ENCODE data around the gene ASPSCR1.

The ASPSCR1 gene

GRCh38 chr17:81934098-81934757 lies 43.2 kb upstream of the ASPSCR1 start:
- H3K27me3 ChIP-seq (ENCODE audit: control insufficient read depth in 3 of 3, insufficient read depth in 3 of 3, low read depth in 1 of 3, low read length in 3 of 3): peaks cover 0 to 3% (median 0%) of the 10 kb centered on the region in 3 experiments
- peak overlapping the region; percentile 44 for H2BK5ac ChIP-seq (ENCODE audit: low read length)
- H3K18ac ChIP-seq (ENCODE audit: low read length): no peak overlapping the region

GRCh38 chr17:81934850-81935708 lies 42.4 kb upstream of the ASPSCR1 start:
- H3K18ac ChIP-seq (ENCODE audit: low read length): peak overlapping the region; percentile 13
- WGBS, 2 donors (ENCODE audit: extremely low coverage in 2 of 2, insufficient read length in 2 of 2, insufficient replicate concordance in 1 of 2): no CpG with 5 or more reads among the region's 38 CpGs
- no peak overlapping the region for H3K27ac ChIP-seq (replicated peaks; ENCODE audit: low read length)
- no peak overlapping the region for H4K91ac ChIP-seq (ENCODE audit: low read depth, low read length, poor library complexity)
- H3K4ac ChIP-seq (ENCODE audit: low read length): no peak overlapping the region
- peak overlapping the region; percentile 55 for H3K9ac ChIP-seq (ENCODE audit: low read depth, low read length, poor library complexity)
- H2BK12ac ChIP-seq (ENCODE audit: low read length): no peak overlapping the region
- H3K9me3 ChIP-seq (replicated peaks in 1 of 2; ENCODE audit: control insufficient read depth in 2 of 2, insufficient read depth in 1 of 2, low read depth in 1 of 2, low read length in 2 of 2): no peaks in the 10 kb centered on the region
- peak overlapping the region; percentile 2 for H3K4me2 ChIP-seq (ENCODE audit: insufficient read depth, low read length, poor library complexity, severe bottlenecking)
- H3K79me1 ChIP-seq (ENCODE audit: low read depth, low read length): peaks cover 13% of the 10 kb centered on the region
- H2BK15ac ChIP-seq (ENCODE audit: low read length): peak overlapping the region; percentile 81
- H2AK5ac ChIP-seq (ENCODE audit: low read depth, low read length): peak overlapping the region; percentile 42
- peak overlapping the region in 1 of 2 donors; percentile 13 for H3K4me3 ChIP-seq (ENCODE audit: low read length in 2 of 2)
- H3K14ac ChIP-seq (ENCODE audit: low read length): no peak overlapping the region
- peak overlapping the region; percentile 92 for H3K23ac ChIP-seq (ENCODE audit: low read depth, low read length, poor library complexity)
- H2BK5ac ChIP-seq (ENCODE audit: low read length): peak overlapping the region; percentile 44
- H2BK120ac ChIP-seq (ENCODE audit: low read depth, low read length): no peak overlapping the region
- peaks cover 5 to 6% of the 10 kb centered on the region in 2 donors for H3K4me1 ChIP-seq (ENCODE audit: control insufficient read depth in 2 of 2, insufficient read depth in 1 of 2, low read depth in 1 of 2, low read length in 2 of 2)
- H4K8ac ChIP-seq (ENCODE audit: low read depth, low read length): no peak overlapping the region
- peaks cover 0 to 4% (median 0%) of the 10 kb centered on the region in 3 experiments for H3K27me3 ChIP-seq (ENCODE audit: control insufficient read depth in 3 of 3, insufficient read depth in 3 of 3, low read depth in 1 of 3, low read length in 3 of 3)
- H3K36me3 ChIP-seq (replicated peaks in 1 of 2; ENCODE audit: control insufficient read depth in 2 of 2, insufficient read depth in 2 of 2, low read length in 2 of 2): peaks cover 6 to 29% of the 10 kb centered on the region in 2 donors
- no peak for DNase-seq (ENCODE audit: low spot score)
- no peak overlapping the region for H2AFZ ChIP-seq (ENCODE audit: low read length)

More at GRCh38 chr17:81934098-81934757, 43.2 kb upstream of the ASPSCR1 start:
- no peak overlapping the region for H3K4me3 ChIP-seq (ENCODE audit: low read length in 2 of 2)
- no peak overlapping the region for H3K14ac ChIP-seq (ENCODE audit: low read length)
- H4K91ac ChIP-seq (ENCODE audit: low read depth, low read length, poor library complexity): no peak overlapping the region
- no peak overlapping the region for H4K8ac ChIP-seq (ENCODE audit: low read depth, low read length)
- DNase-seq (ENCODE audit: low spot score): no peak
- no CpG with 5 or more reads among the region's 23 CpGs for WGBS, 2 donors (ENCODE audit: extremely low coverage in 2 of 2, insufficient read length in 2 of 2, insufficient replicate concordance in 1 of 2)
- no peak overlapping the region for H3K4ac ChIP-seq (ENCODE audit: low read length)
- no peak overlapping the region for H3K27ac ChIP-seq (replicated peaks; ENCODE audit: low read length)
- H3K36me3 ChIP-seq (replicated peaks in 1 of 2; ENCODE audit: control insufficient read depth in 2 of 2, insufficient read depth in 2 of 2, low read length in 2 of 2): peaks cover 6 to 29% of the 10 kb centered on the region in 2 donors
- no peak overlapping the region for H3K9ac ChIP-seq (ENCODE audit: low read depth, low read length, poor library complexity)
- H3K4me2 ChIP-seq (ENCODE audit: insufficient read depth, low read length, poor library complexity, severe bottlenecking): no peak overlapping the region
- no peak overlapping the region for H2BK12ac ChIP-seq (ENCODE audit: low read length)
- peaks cover 16% of the 10 kb centered on the region for H3K79me1 ChIP-seq (ENCODE audit: low read depth, low read length)
- H3K23ac ChIP-seq (ENCODE audit: low read depth, low read length, poor library complexity): no peak overlapping the region
- no peak overlapping the region for H2BK120ac ChIP-seq (ENCODE audit: low read depth, low read length)
- H3K4me1 ChIP-seq (ENCODE audit: control insufficient read depth in 2 of 2, insufficient read depth in 1 of 2, low read depth in 1 of 2, low read length in 2 of 2): peaks cover 5 to 6% of the 10 kb centered on the region in 2 donors
- no peak overlapping the region for H2AK5ac ChIP-seq (ENCODE audit: low read depth, low read length)
- no peaks in the 10 kb centered on the region for H3K9me3 ChIP-seq (replicated peaks in 1 of 2; ENCODE audit: control insufficient read depth in 2 of 2, insufficient read depth in 1 of 2, low read depth in 1 of 2, low read length in 2 of 2)
- H2AFZ ChIP-seq (ENCODE audit: low read length): no peak overlapping the region
- H2BK15ac ChIP-seq (ENCODE audit: low read length): no peak overlapping the region

GRCh38 chr17:81935709-81936084 lies 41.7 kb upstream of the ASPSCR1 start:
- no peak overlapping the region for H4K91ac ChIP-seq (ENCODE audit: low read depth, low read length, poor library complexity)
- no peak overlapping the region for H3K4ac ChIP-seq (ENCODE audit: low read length)
- H3K27ac ChIP-seq (replicated peaks; ENCODE audit: low read length): no peak overlapping the region
- DNase-seq (ENCODE audit: low spot score): no peak
- peaks cover 13% of the 10 kb centered on the region for H3K79me1 ChIP-seq (ENCODE audit: low read depth, low read length)
- peaks cover 5 to 6% of the 10 kb centered on the region in 2 donors for H3K4me1 ChIP-seq (ENCODE audit: control insufficient read depth in 2 of 2, insufficient read depth in 1 of 2, low read depth in 1 of 2, low read length in 2 of 2)
- H3K36me3 ChIP-seq (replicated peaks in 1 of 2; ENCODE audit: control insufficient read depth in 2 of 2, insufficient read depth in 2 of 2, low read length in 2 of 2): peaks cover 6 to 29% of the 10 kb centered on the region in 2 donors
- H3K27me3 ChIP-seq (ENCODE audit: control insufficient read depth in 3 of 3, insufficient read depth in 3 of 3, low read depth in 1 of 3, low read length in 3 of 3): peaks cover 0 to 4% (median 2%) of the 10 kb centered on the region in 3 experiments
- H3K9me3 ChIP-seq (replicated peaks in 1 of 2; ENCODE audit: control insufficient read depth in 2 of 2, insufficient read depth in 1 of 2, low read depth in 1 of 2, low read length in 2 of 2): no peaks in the 10 kb centered on the region
- peak overlapping the region; percentile 2 for H3K4me2 ChIP-seq (ENCODE audit: insufficient read depth, low read length, poor library complexity, severe bottlenecking)
- H4K8ac ChIP-seq (ENCODE audit: low read depth, low read length): no peak overlapping the region
- peak overlapping the region in 1 of 2 donors; percentile 9 for H3K4me3 ChIP-seq (ENCODE audit: low read length in 2 of 2)
- H2BK5ac ChIP-seq (ENCODE audit: low read length): peak overlapping the region; percentile 32
- H2AK5ac ChIP-seq (ENCODE audit: low read depth, low read length): peak overlapping the region; percentile 42
- H2BK12ac ChIP-seq (ENCODE audit: low read length): no peak overlapping the region
- no peak overlapping the region for H3K18ac ChIP-seq (ENCODE audit: low read length)
- WGBS, 2 donors (ENCODE audit: extremely low coverage in 2 of 2, insufficient read length in 2 of 2, insufficient replicate concordance in 1 of 2): no CpG with 5 or more reads among the region's 6 CpGs
- no peak overlapping the region for H2AFZ ChIP-seq (ENCODE audit: low read length)
- H2BK120ac ChIP-seq (ENCODE audit: low read depth, low read length): no peak overlapping the region
- H3K23ac ChIP-seq (ENCODE audit: low read depth, low read length, poor library complexity): no peak overlapping the region
- H2BK15ac ChIP-seq (ENCODE audit: low read length): peak overlapping the region; percentile 81
- H3K9ac ChIP-seq (ENCODE audit: low read depth, low read length, poor library complexity): no peak overlapping the region
- H3K14ac ChIP-seq (ENCODE audit: low read length): no peak overlapping the region

GRCh38 chr17:81939218-81939617 lies 38.2 kb upstream of the ASPSCR1 start:
- peak overlapping the region; percentile 47 for H2AK5ac ChIP-seq (ENCODE audit: low read depth, low read length)
- H2AFZ ChIP-seq (ENCODE audit: low read length): peak overlapping the region; percentile 74
- no peak overlapping the region for H4K8ac ChIP-seq (ENCODE audit: low read depth, low read length)
- peak overlapping the region; percentile 47 for H2BK120ac ChIP-seq (ENCODE audit: low read depth, low read length)
- no peak overlapping the region for H3K4me3 ChIP-seq (ENCODE audit: low read length in 2 of 2)
- H3K27me3 ChIP-seq (ENCODE audit: control insufficient read depth in 3 of 3, insufficient read depth in 3 of 3, low read depth in 1 of 3, low read length in 3 of 3): peaks cover 0 to 4% (median 2%) of the 10 kb centered on the region in 3 experiments
- no peak overlapping the region for H4K91ac ChIP-seq (ENCODE audit: low read depth, low read length, poor library complexity)
- H3K36me3 ChIP-seq (replicated peaks in 1 of 2; ENCODE audit: control insufficient read depth in 2 of 2, insufficient read depth in 2 of 2, low read length in 2 of 2): peaks cover 3 to 14% of the 10 kb centered on the region in 2 donors
- no peak overlapping the region for H3K4me2 ChIP-seq (ENCODE audit: insufficient read depth, low read length, poor library complexity, severe bottlenecking)
- H3K23ac ChIP-seq (ENCODE audit: low read depth, low read length, poor library complexity): peak overlapping the region; percentile 80
- H3K9me3 ChIP-seq (replicated peaks in 1 of 2; ENCODE audit: control insufficient read depth in 2 of 2, insufficient read depth in 1 of 2, low read depth in 1 of 2, low read length in 2 of 2): no peaks in the 10 kb centered on the region
- no peak for DNase-seq (ENCODE audit: low spot score)
- peaks cover 13% of the 10 kb centered on the region for H3K79me1 ChIP-seq (ENCODE audit: low read depth, low read length)
- peak overlapping the region; percentile 84 for H2BK5ac ChIP-seq (ENCODE audit: low read length)
- H3K4ac ChIP-seq (ENCODE audit: low read length): peak overlapping the region; percentile 37
- H3K4me1 ChIP-seq (ENCODE audit: control insufficient read depth in 2 of 2, insufficient read depth in 1 of 2, low read depth in 1 of 2, low read length in 2 of 2): peaks cover 13 to 14% of the 10 kb centered on the region in 2 donors
- no CpG with 5 or more reads among the region's 15 CpGs for WGBS, 2 donors (ENCODE audit: extremely low coverage in 2 of 2, insufficient read length in 2 of 2, insufficient replicate concordance in 1 of 2)
- no peak overlapping the region for H3K14ac ChIP-seq (ENCODE audit: low read length)
- peak overlapping the region; percentile 70 for H3K9ac ChIP-seq (ENCODE audit: low read depth, low read length, poor library complexity)
- H3K18ac ChIP-seq (ENCODE audit: low read length): peak overlapping the region; percentile 48
- H3K27ac ChIP-seq (replicated peaks; ENCODE audit: low read length): no peak overlapping the region
- peak overlapping the region; percentile 97 for H2BK12ac ChIP-seq (ENCODE audit: low read length)
- peak overlapping the region; percentile 100 for H2BK15ac ChIP-seq (ENCODE audit: low read length)

Measured in neuronal stem cell (in vitro differentiated cells).